K562 (cell line): Measurements from ENCODE around the gene CMIP. TPM values are rescaled to one million over a fixed set of nuclear protein-coding genes. Genes with fewer than 3 reads are reported as not detected.

Experiments
- ATAC-seq: fragments of 200-7000 bp; cut with Tn5 transposase; 3 replicates; pipeline ENCODE4 v1.9.1; 2020; ENCODE audit warnings: moderate library complexity
- BruUV-seq: library from RNA; stranded (reverse); fragments of 400-500 nt; replicated peaks from 2 replicates; lab custom pipeline; 2021; lab: Mats Ljungman, UMichigan
- CTCF ChIA-PET: fragments of 300-600 bp; formaldehyde crosslinking; extraction: SDS; loops from one replicate; lab custom pipeline; 2021; ENCODE audit warnings: low intra/inter-chr PET ratio; lab: Yijun Ruan, JAX
- POLR2A ChIA-PET: fragments of 300-600, 350-650 bp; sonication (Branson Sonifier 250); formaldehyde crosslinking; extraction: SDS; loops from one replicate; lab custom pipeline; 2021; ENCODE audit warnings: antibody characterized with exemption, inconsistent platforms; lab: Yijun Ruan, JAX
- DNase-seq, 4 experiments: peaks; one replicate each; pipeline versions ENCODE4 v3.0.0 to v3.0.0-alpha.2; 2011 to 2018; ENCODE audit warnings: low spot score in 3 of 4, mixed read lengths in 3 of 4; ENCODE audit errors: extremely low read depth in 1 of 4
- FAIRE-seq: peaks from 2 replicates; lab custom pipeline; 2011; peaks lifted over from hg19 to GRCh38; lab: Jason Lieb, UNC
- H2AFZ ChIP-seq: 2 replicates; pipeline ENCODE4 v1.6.0; 2011; ENCODE audit warnings: low read depth, low read length, control low read depth, inconsistent platforms
- H3K27ac ChIP-seq: fragments of 200-600 bp; 3 replicates; pipeline ENCODE4 v1.8.0; 2011; ENCODE audit warnings: low read depth, mild to moderate bottlenecking, control low read depth, inconsistent platforms, low read length, moderate library complexity, mixed read lengths; ENCODE audit errors: extremely low read depth
- H3K27me3 ChIP-seq, 2 experiments: fragments of 300-600 bp in 1 of 2; 2 replicates in 1 of 2; 3 replicates in 1 of 2; pipeline versions ENCODE4 v1.6.0 to v1.8.0; 2011; ENCODE audit warnings: inconsistent platforms in 2 of 2, low read length in 2 of 2, mild to moderate bottlenecking in 1 of 2, mixed read lengths in 1 of 2, moderate library complexity in 1 of 2; ENCODE audit not compliant: control insufficient read depth in 2 of 2, insufficient read depth in 2 of 2
- H3K36me3 ChIP-seq: fragments of 300-600 bp; 3 replicates; pipeline ENCODE4 v1.8.0; 2011; ENCODE audit warnings: mild to moderate bottlenecking, low read length, inconsistent platforms; ENCODE audit not compliant: control insufficient read depth, insufficient read depth
- H3K4me1 ChIP-seq, 2 experiments: fragments of 200-600 bp in 1 of 2; replicated peaks in 1 of 2; 2 replicates in 1 of 2; 3 replicates in 1 of 2; pipeline versions ENCODE4 v1.5.1 to v1.8.0; 2011; ENCODE audit warnings: inconsistent platforms in 2 of 2, low read length in 2 of 2, mild to moderate bottlenecking in 1 of 2, mixed read lengths in 1 of 2, moderate library complexity in 1 of 2; ENCODE audit not compliant: control insufficient read depth in 2 of 2, insufficient read depth in 2 of 2
- H3K4me2 ChIP-seq: 2 replicates; pipeline ENCODE4 v1.6.1; 2011; ENCODE audit warnings: low read length, control low read depth, inconsistent platforms, mixed read lengths; ENCODE audit not compliant: insufficient read depth
- H3K4me3 ChIP-seq: fragments of 200-600 bp; sonication (generic), shearing (Covaris generic); 2 replicates; pipeline ENCODE4 v1.5.1; 2016; ENCODE audit warnings: control low read depth, inconsistent platforms
- H3K79me2 ChIP-seq: fragments of 200-600 bp; 3 replicates; pipeline ENCODE4 v1.8.0; 2011; ENCODE audit warnings: low read length, inconsistent platforms; ENCODE audit not compliant: control insufficient read depth, insufficient read depth
- H3K9ac ChIP-seq, 2 experiments: 2 replicates each; pipeline versions ENCODE4 v1.6.0 to v1.6.1; 2011; ENCODE audit warnings: low read depth in 2 of 2, low read length in 2 of 2, control low read depth in 1 of 2, inconsistent platforms in 1 of 2, mild to moderate bottlenecking in 1 of 2, mixed read lengths in 1 of 2; ENCODE audit not compliant: insufficient read depth in 1 of 2
- H3K9me1 ChIP-seq: one replicate; pipeline ENCODE4 v1.6.0; 2011; ENCODE audit warnings: inconsistent platforms, mild to moderate bottlenecking, low read length, moderate library complexity; ENCODE audit not compliant: control insufficient read depth, insufficient read depth
- H3K9me3 ChIP-seq: replicated peaks from 2 replicates; pipeline ENCODE4 v1.5.1; 2011; ENCODE audit warnings: low read depth, low read length, inconsistent platforms; ENCODE audit not compliant: control insufficient read depth, insufficient read depth
- H4K20me1 ChIP-seq: replicated peaks from 2 replicates; pipeline ENCODE4 v1.6.1; 2011; ENCODE audit warnings: low read length, inconsistent platforms, mixed read lengths; ENCODE audit not compliant: control insufficient read depth, insufficient read depth
- POLR2G ChIP-seq: fragments of 200-400 bp; formaldehyde crosslinking; IDR thresholded peaks from 2 replicates; pipeline ENCODE4 v1.6.1; 2017; ENCODE audit warnings: low read depth, mild to moderate bottlenecking, antibody characterized with exemption, low read length, moderate library complexity
- RBM22 ChIP-seq: fragments of 200-400 bp; formaldehyde crosslinking; IDR thresholded peaks from 2 replicates; pipeline ENCODE4 v1.6.1; 2018; ENCODE audit warnings: low read length, low read depth; ENCODE audit not compliant: poor library complexity, severe bottlenecking
- VEZF1 ChIP-seq: fragments of 200-800 bp; sonication (Bioruptor generic); IDR thresholded peaks from 2 replicates; pipeline ENCODE4 v1.6.1; 2017; ENCODE audit warnings: missing genetic modification characterization, missing compliant biosample characterization
- WGBS: fragments of 100-300 bp; shearing (Covaris generic); methylation state at CpG from one replicate; pipeline ENCODE4 v1.1.6; 2016; ENCODE audit warnings: low coverage, mixed read lengths; ENCODE audit not compliant: insufficient coverage; ENCODE audit errors: missing lambda C conversion rate; 5-methylcytosine and 5-hydroxymethylcytosine counted together
- in situ Hi-C: fragments of 300-500 bp; cut with MboI; formaldehyde crosslinking; loops from 4 replicates; pipeline ENCODE4 v1.15.0; 2018; ENCODE audit warnings: inconsistent platforms, mixed read lengths
- intact Hi-C: fragments of 100-400 bp; cut with micrococcal nuclease; formaldehyde crosslinking; loops from 2 replicates; pipeline ENCODE4 v1.14.2; 2022
- polyA plus RNA-seq, 8 experiments: library from polyadenylated mRNA; depleted of rRNA in 4 of 8; stranded (reverse) in 5 of 8; unstranded in 3 of 8; fragments of >200 nt; fragmentation: Nextera tagmentation in 2 of 8; fragmentation: Illumina TruSeq in 1 of 8; extraction: Ambion mirVana in 2 of 8; extraction: Trizol in 1 of 8; gene quantifications; 2 replicates each; pipeline versions ENCODE4 v1.2.1 to v1.2.3, GENCODE V29; 2011 to 2014; ENCODE audit warnings: inconsistent platforms in 1 of 8, missing spikeins in 1 of 8
- total RNA-seq, 7 experiments: library from RNA; depleted of rRNA in 6 of 7; stranded (reverse); fragments of >200 nt in 6 of 7; fragmentation: Illumina TruSeq in 2 of 7; extraction: Trizol in 2 of 7; gene quantifications; 2 replicates each; pipeline versions ENCODE4 v1.2.1 to v1.2.3, GENCODE V29; 2011 to 2021; ENCODE audit warnings: low replicate concordance in 1 of 7

CMIP gene
- total and polyA plus RNA-seq, 9 of the 15 experiments (the other 6 are each of a cell fraction or from before 2014, with no cell fraction given): 0.94 to 82.5 (median 10.3) TPM

GRCh38 chr16:81701296-81701970, 256.8 kb downstream of the CMIP start:
- Histone ChIP-seq H3K27me3 (no peaks in the 10 kb centered on the region), H3K9ac (no peak overlapping the region), H4K20me1 (no peaks in the 10 kb centered on the region; the same call in 1 of the 2 replicates), H3K9me3 (no peaks in the 10 kb centered on the region), H3K4me2 (no peak overlapping the region), H3K79me2 (no peaks in the 10 kb centered on the region), H3K36me3 (peaks cover 51% of the 10 kb centered on the region), H3K9me1 (no peaks in the 10 kb centered on the region), H3K4me3 (no peak overlapping the region), H3K27ac (no peak overlapping the region), H2AFZ (no peak overlapping the region), H3K4me1 (peaks cover 2 to 19% of the 10 kb centered on the region in 2 experiments; a peak in 4 of 5 replicates)
- intact Hi-C loops: no loop called here
- BruUV-seq: TSS peak; percentile 24
- ATAC-seq (no peak), FAIRE-seq (no peak), DNase-seq (no peak)
- in situ Hi-C loops: no loop called here
- CTCF ChIA-PET: no interaction called here
- WGBS: 88% methylated on average over 20 of the region's 20 CpGs
- POLR2A ChIA-PET: interaction anchor here (0.7 kb wide), 2 partner anchors 12 to 49 kb away, joined by 3 read pairs; no protein-coding TSS in a partner anchor
- peak; percentile 44; the same call in 1 of the 2 replicates for TF ChIP-seq POLR2G
- TF ChIP-seq VEZF1: no peak
- TF ChIP-seq RBM22: peak; percentile 89
